Body of pancreas (tissue), 4 donors: ENCODE results near the gene EVL. TPM values are rescaled to one million over a fixed set of nuclear protein-coding genes. Genes with fewer than 3 reads are reported as not detected.

Source experiments
- ATAC-seq: fragments of 150-250 bp; one replicate; pipeline ENCODE4 v1.9.1; 2016
- DNase-seq, 4 donors: peaks; one replicate each; pipeline ENCODE4 v3.0.0-alpha.2; 2019
- H3K27ac ChIP-seq, 4 donors: fragments of 200-600 bp; sonication (generic); 1 replicate in 3 of 4; 2 replicates in 1 of 4; pipeline versions ENCODE4 v1.5.1 to v1.6.1; 2016 to 2019; ENCODE audit warnings: mild to moderate bottlenecking in 1 of 4, mixed read lengths in 1 of 4, moderate library complexity in 1 of 4
- H3K27me3 ChIP-seq, 2 donors: fragments of 200-600 bp; sonication (generic); one replicate each; pipeline ENCODE4 v1.6.0; 2016; ENCODE audit warnings: mild to moderate bottlenecking in 1 of 2
- H3K36me3 ChIP-seq, 2 donors: fragments of 200-600 bp; sonication (generic); replicated peaks in 1 of 2; 2 replicates each; pipeline ENCODE4 v1.5.1; 2016; ENCODE audit warnings: low read depth in 2 of 2; ENCODE audit not compliant: insufficient read depth in 1 of 2
- H3K4me1 ChIP-seq: fragments of 200-600 bp; sonication (generic); one replicate; pipeline ENCODE4 v1.6.0; 2016
- H3K4me3 ChIP-seq, 2 donors: fragments of 200-600 bp; sonication (generic); 1 replicate in 1 of 2; 2 replicates in 1 of 2; pipeline ENCODE4 v1.5.1; 2016 to 2019
- H3K9me3 ChIP-seq, 3 donors: fragments of 200-600 bp; sonication (generic); 1 replicate in 2 of 3; 2 replicates in 1 of 3; pipeline ENCODE4 v1.5.1; 2016
- CTCF ChIP-seq, 7 experiments: fragments of 450-650 bp in 4 of 7; fragments of 200-600 bp in 3 of 7; sonication (generic) in 3 of 7; IDR thresholded peaks; one replicate each; pipeline ENCODE4 v1.5.1; 2016 to 2019; ENCODE audit warnings: antibody characterized with exemption in 7 of 7
- POLR2A ChIP-seq, 3 donors: fragments of 450-650 bp; IDR thresholded peaks; one replicate each; pipeline ENCODE4 v1.6.1; 2016; ENCODE audit warnings: antibody characterized with exemption in 3 of 3, mild to moderate bottlenecking in 2 of 3
- WGBS, 2 donors: methylation state at CpG; one replicate each; pipeline ENCODE4 v1.1.5; 2017; 5-methylcytosine and 5-hydroxymethylcytosine counted together
- intact Hi-C: fragments of 100-400 bp; cut with DNase I; formaldehyde crosslinking; loops from one replicate; pipeline ENCODE4 v1.15.1; 2023
- total RNA-seq, 2 donors: library from RNA; depleted of rRNA; stranded (reverse); fragments of >200 nt; gene quantifications; one replicate each; pipeline ENCODE4 v1.1.0, GENCODE V29; 2016

Gene EVL
- total RNA-seq, 2 donors from 2014 or later = 22.3 to 57.7 TPM

- ATAC-seq (no peak), DNase-seq (no peak)
- intact Hi-C loops = no loop called here
- no peaks in the 10 kb centered on the region for H3K4me1 ChIP-seq
- no peaks in the 10 kb centered on the region for H3K27me3 ChIP-seq
- no peaks in the 10 kb centered on the region for H3K36me3 ChIP-seq
- no peaks in the 10 kb centered on the region for H3K9me3 ChIP-seq
- 85 to 93% methylated on average over 7 to 8 of the region's 8 CpGs for WGBS, 2 donors
- no peak overlapping the region for H3K27ac ChIP-seq
- TF ChIP-seq POLR2A (IDR thresholded peaks at IDR 0.05) (no peak), CTCF (IDR thresholded peaks at IDR 0.05) (peak in 1 of 7 experiments; percentile 5)
- H3K4me3 ChIP-seq = no peak overlapping the region
Measured at GRCh38 chr14:100122481-100123223, 57.4 kb downstream of the EVL start.

- ATAC-seq = no peak
- no peak for DNase-seq
- Histone ChIP-seq H3K36me3 (no peaks in the 10 kb centered on the region), H3K4me1 (no peaks in the 10 kb centered on the region), H3K27me3 (no peaks in the 10 kb centered on the region), H3K4me3 (no peak overlapping the region), H3K9me3 (no peaks in the 10 kb centered on the region), H3K27ac (no peak overlapping the region)
- intact Hi-C loops = no loop called here
- TF ChIP-seq CTCF (IDR thresholded peaks at IDR 0.05) (no peak), POLR2A (IDR thresholded peaks at IDR 0.05) (no peak)
- 95 to 100% methylated on average over 6 to 9 of the region's 10 CpGs for WGBS, 2 donors
Measured at GRCh38 chr14:100123618-100124017, 58.4 kb downstream of the EVL start.

- TF ChIP-seq CTCF (IDR thresholded peaks at IDR 0.05) (no peak), POLR2A (IDR thresholded peaks at IDR 0.05) (no peak)
- Histone ChIP-seq H3K9me3 (no peaks in the 10 kb centered on the region), H3K27ac (no peak overlapping the region), H3K4me1 (no peaks in the 10 kb centered on the region), H3K36me3 (no peaks in the 10 kb centered on the region), H3K4me3 (no peak overlapping the region), H3K27me3 (no peaks in the 10 kb centered on the region)
- DNase-seq = no peak
- intact Hi-C loops = no loop called here
- whole genome bisulfite sequencing, 2 donors = 90 to 94% methylated on average over 3 to 16 of the region's 20 CpGs
- ATAC-seq = no peak
Measured at GRCh38 chr14:100124551-100125088, 59.4 kb downstream of the EVL start.

- no peak for TF ChIP-seq POLR2A (IDR thresholded peaks at IDR 0.05)
- TF ChIP-seq CTCF (IDR thresholded peaks at IDR 0.05) = no peak
- H3K27me3 ChIP-seq = no peaks in the 10 kb centered on the region
- H3K4me1 ChIP-seq = peaks cover 10% of the 10 kb centered on the region
- intact Hi-C loops = no loop called here
- no peak overlapping the region for H3K27ac ChIP-seq
- DNase-seq (no peak), ATAC-seq (no peak)
- H3K36me3 ChIP-seq = no peaks in the 10 kb centered on the region
- WGBS, 2 donors = 86 to 100% methylated on average over 1 to 12 of the region's 13 CpGs
- H3K4me3 ChIP-seq = no peak overlapping the region
- no peaks in the 10 kb centered on the region for H3K9me3 ChIP-seq
Measured at GRCh38 chr14:100126401-100126800, 61.2 kb downstream of the EVL start.
